A549 (cell line): Measurements from ENCODE around the gene KLF6. TPM values are rescaled to one million over a fixed set of nuclear protein-coding genes. Genes with fewer than 3 reads are reported as not detected.

Experiments
- CBX8 ChIP-seq: fragments of 200-600 bp; sonication (generic); IDR thresholded peaks from 2 replicates; pipeline ENCODE4 v1.6.1; 2016
- CEBPB ChIP-seq, 2 experiments: fragments of >200 bp in 1 of 2; sonication (Bioruptor Twin) in 1 of 2; formaldehyde crosslinking in 1 of 2; IDR thresholded peaks; 2 replicates each; pipeline ENCODE4 v1.6.1; 2012 to 2016
- CHD2 ChIP-seq: fragments of 150-350 bp; IDR thresholded peaks from 2 replicates; pipeline ENCODE4 v1.6.1; 2014; ENCODE audit warnings: low read length; ENCODE audit not compliant: partially characterized antibody
- CHD4 ChIP-seq: fragments of 200-600 bp; sonication (generic); IDR thresholded peaks from 2 replicates; pipeline ENCODE4 v1.6.1; 2016; ENCODE audit warnings: antibody characterized with exemption, mild to moderate bottlenecking, borderline replicate concordance
- EHF ChIP-seq: fragments of 250-450 bp; sonication (Bioruptor Pico); IDR thresholded peaks from 2 replicates; pipeline ENCODE4 v1.5.0; 2020; ENCODE audit warnings: mild to moderate bottlenecking
- EHMT2 ChIP-seq: fragments of 200-600 bp; sonication (generic); IDR thresholded peaks from 2 replicates; pipeline ENCODE4 v1.6.1; 2016; ENCODE audit warnings: antibody characterized with exemption, low read depth, mild to moderate bottlenecking, moderate library complexity
- EP300 ChIP-seq, 2 experiments: fragments of >200 bp; sonication (Bioruptor Twin); formaldehyde crosslinking; IDR thresholded peaks; 2 replicates in 1 of 2; 3 replicates in 1 of 2; pipeline ENCODE4 v1.6.1; 2016 to 2017
- ESRRA ChIP-seq: fragments of 150-350 bp; IDR thresholded peaks from 2 replicates; pipeline ENCODE4 v1.6.1; 2014; ENCODE audit warnings: mild to moderate bottlenecking, low read length, borderline replicate concordance
- FOSB ChIP-seq: fragments of 250-450 bp; sonication (Bioruptor Pico); IDR thresholded peaks from 2 replicates; pipeline ENCODE4 v1.5.0; 2020; ENCODE audit warnings: mild to moderate bottlenecking, moderate library complexity
- FOSL2 ChIP-seq, 2 experiments: fragments of 450-650 bp in 1 of 2; fragments of >200 bp in 1 of 2; sonication (Bioruptor Twin) in 1 of 2; formaldehyde crosslinking; IDR thresholded peaks; 2 replicates each; pipeline versions ENCODE4 v1.5.0 to v1.6.1; 2016 to 2020; ENCODE audit warnings: mild to moderate bottlenecking in 1 of 2, moderate library complexity in 1 of 2
- HDAC2 ChIP-seq: fragments of 200-600 bp; sonication (generic); IDR thresholded peaks from 2 replicates; pipeline ENCODE4 v1.6.1; 2016
- HEYL ChIP-seq: fragments of 250-450 bp; sonication (Bioruptor Pico); IDR thresholded peaks from 2 replicates; pipeline ENCODE4 v1.8.0; 2021; ENCODE audit warnings: mild to moderate bottlenecking, moderate library complexity
- HOXA7 ChIP-seq: fragments of 250-450 bp; sonication (Bioruptor Pico); IDR thresholded peaks from 2 replicates; pipeline ENCODE4 v1.5.0; 2020; ENCODE audit warnings: mild to moderate bottlenecking, moderate library complexity
- HOXB5 ChIP-seq: fragments of 250-450 bp; sonication (Bioruptor Pico); IDR thresholded peaks from 2 replicates; pipeline ENCODE4 v1.5.0; 2020; ENCODE audit warnings: mild to moderate bottlenecking, moderate library complexity
- JUN ChIP-seq, 2 experiments: fragments of >200 bp; sonication (Bioruptor Twin); formaldehyde crosslinking; IDR thresholded peaks; 2 replicates in 1 of 2; 3 replicates in 1 of 2; pipeline ENCODE4 v1.6.1; 2016 to 2017
- MAZ ChIP-seq: fragments of 150-350 bp; IDR thresholded peaks from 2 replicates; pipeline ENCODE4 v1.6.1; 2014; ENCODE audit warnings: antibody characterized with exemption, low read depth, low read length, borderline replicate concordance
- NFE2L2 ChIP-seq: fragments of 150-350 bp; conservative IDR thresholded peaks from 2 replicates; pipeline ENCODE4 v1.6.1; 2014; ENCODE audit warnings: low read length
- NPAS2 ChIP-seq: fragments of 250-450 bp; sonication (Bioruptor Pico); IDR thresholded peaks from 2 replicates; pipeline ENCODE4 v1.8.0; 2022; ENCODE audit warnings: mild to moderate bottlenecking, moderate library complexity, borderline replicate concordance
- PHF8 ChIP-seq: fragments of 200-600 bp; sonication (generic); IDR thresholded peaks from 2 replicates; pipeline ENCODE4 v1.6.1; 2016; ENCODE audit warnings: low read depth, mild to moderate bottlenecking, antibody characterized with exemption, moderate library complexity, borderline replicate concordance
- POLR2A ChIP-seq: IDR thresholded peaks from 2 replicates; pipeline ENCODE4 v1.6.1; 2012; ENCODE audit warnings: mild to moderate bottlenecking, low read length
- POLR2AphosphoS2 ChIP-seq: conservative IDR thresholded peaks from 2 replicates; pipeline ENCODE4 v1.6.1; 2012; ENCODE audit warnings: low read length, improper control_type of control experiment, inconsistent platforms
- RAD21 ChIP-seq, 2 experiments: fragments of >200 bp in 1 of 2; sonication (Bioruptor Twin) in 1 of 2; formaldehyde crosslinking in 1 of 2; IDR thresholded peaks in 1 of 2; conservative IDR thresholded peaks in 1 of 2; 2 replicates in 1 of 2; 3 replicates in 1 of 2; pipeline ENCODE4 v1.6.1; 2012 to 2018; ENCODE audit warnings: inconsistent platforms in 1 of 2
- RFX5 ChIP-seq: fragments of 450-650 bp; IDR thresholded peaks from 2 replicates; pipeline ENCODE4 v1.7.1; 2014; ENCODE audit warnings: antibody characterized with exemption, mild to moderate bottlenecking, moderate library complexity
- SMC3 ChIP-seq: fragments of >200 bp; sonication (Bioruptor Twin); formaldehyde crosslinking; IDR thresholded peaks from 3 replicates; pipeline ENCODE4 v1.6.1; 2018; ENCODE audit warnings: inconsistent platforms
- SREBF2 ChIP-seq: fragments of 450-650 bp; IDR thresholded peaks from 2 replicates; pipeline ENCODE4 v1.6.1; 2014; ENCODE audit warnings: mild to moderate bottlenecking, moderate library complexity
- TFCP2L1 ChIP-seq: fragments of 250-450 bp; sonication (Bioruptor Pico); IDR thresholded peaks from 2 replicates; pipeline ENCODE4 v1.5.0; 2021; ENCODE audit warnings: mild to moderate bottlenecking
- ZNF302 ChIP-seq: fragments of 250-450 bp; sonication (Bioruptor Pico); IDR thresholded peaks from 2 replicates; pipeline ENCODE4 v1.9.0; 2021; ENCODE audit warnings: inconsistent platforms, mild to moderate bottlenecking, moderate library complexity
- polyA plus RNA-seq, 4 experiments: library from polyadenylated mRNA; depleted of rRNA in 3 of 4; stranded (reverse); fragments of >200 nt; fragmentation: RNase III in 1 of 4; extraction: RNeasy Plus Mini Kit Qiagen cat#74134 plus additional on column Dnase treatment in 1 of 4; gene quantifications; 2 replicates in 3 of 4; 3 replicates in 1 of 4; pipeline ENCODE4 v1.2.3, GENCODE V29; 2011 to 2017
- TF ChIP-seq, protein P1 (sequence below): fragments of >200 bp; sonication (Bioruptor Twin); formaldehyde crosslinking; IDR thresholded peaks from 3 replicates; pipeline ENCODE4 v1.6.1; 2016
- TF ChIP-seq, protein P2 (sequence below): fragments of >200 bp; sonication (Bioruptor Twin); formaldehyde crosslinking; IDR thresholded peaks from 3 replicates; pipeline ENCODE4 v1.5.1; 2016
- TF ChIP-seq, protein P3 (sequence below): fragments of 250-450 bp; sonication (Bioruptor Pico); IDR thresholded peaks from 2 replicates; pipeline ENCODE4 v1.5.0; 2021; ENCODE audit warnings: mild to moderate bottlenecking, moderate library complexity, borderline replicate concordance
- TF ChIP-seq, protein P4 (sequence below): fragments of 450-650 bp; IDR thresholded peaks from 2 replicates; pipeline ENCODE4 v1.6.1; 2014; ENCODE audit warnings: antibody characterized with exemption

Gene KLF6
- polyA plus RNA-seq, 2 of the 4 experiments (the other 2 are of a cell fraction): 31.9 to 86.8 TPM

DNA sequence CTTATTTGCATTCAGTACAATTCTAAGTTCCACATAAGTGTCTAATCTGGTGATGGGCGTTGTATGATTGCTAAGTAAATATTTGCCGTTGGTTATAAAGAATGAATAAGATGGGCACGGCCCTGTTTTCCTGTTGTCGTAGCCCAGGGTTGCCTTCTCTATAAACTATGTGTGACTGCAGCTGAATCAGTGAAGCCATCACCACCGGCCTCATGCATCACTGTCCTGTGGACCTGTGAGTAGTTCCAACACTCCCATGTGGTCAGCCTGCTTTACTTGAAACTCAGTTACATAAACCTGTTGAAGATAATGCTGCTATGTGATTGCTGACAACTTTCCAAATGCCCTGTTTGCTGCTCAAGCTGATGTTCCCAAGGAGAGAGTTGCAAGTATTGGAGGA lies 21.6 kb upstream of the KLF6 start (continued):
- TF ChIP-seq POLR2AphosphoS2: no peak
- no peak for TF ChIP-seq POLR2A
- TF ChIP-seq ZNF302 (CRISPR knock-in tag): no peak
- TF ChIP-seq FOSB: no peak
- peak; percentile 69; the same call in 1 of the 2 replicates for TF ChIP-seq HEYL (CRISPR knock-in tag)
- TF ChIP-seq, protein P1, sequence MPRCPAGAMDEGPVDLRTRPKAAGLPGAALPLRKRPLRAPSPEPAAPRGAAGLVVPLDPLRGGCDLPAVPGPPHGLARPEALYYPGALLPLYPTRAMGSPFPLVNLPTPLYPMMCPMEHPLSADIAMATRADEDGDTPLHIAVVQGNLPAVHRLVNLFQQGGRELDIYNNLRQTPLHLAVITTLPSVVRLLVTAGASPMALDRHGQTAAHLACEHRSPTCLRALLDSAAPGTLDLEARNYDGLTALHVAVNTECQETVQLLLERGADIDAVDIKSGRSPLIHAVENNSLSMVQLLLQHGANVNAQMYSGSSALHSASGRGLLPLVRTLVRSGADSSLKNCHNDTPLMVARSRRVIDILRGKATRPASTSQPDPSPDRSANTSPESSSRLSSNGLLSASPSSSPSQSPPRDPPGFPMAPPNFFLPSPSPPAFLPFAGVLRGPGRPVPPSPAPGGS: no peak
- TF ChIP-seq EHF (CRISPR knock-in tag): no peak
- TF ChIP-seq HDAC2: no peak
- TF ChIP-seq SREBF2: no peak
- TF ChIP-seq TFCP2L1 (CRISPR knock-in tag): no peak
- TF ChIP-seq CHD2: no peak
- TF ChIP-seq RAD21 (conservative IDR thresholded peaks at IDR 0.05 in 1 of 2, IDR thresholded peaks at IDR 0.05 in 1 of 2): no peak
- no peak for TF ChIP-seq FOSL2 (IDR thresholded peaks at IDR 0.05)
- TF ChIP-seq FOSL2 (CRISPR knock-in tag; IDR thresholded peaks at IDR 0.05): peak; percentile 74
- TF ChIP-seq NPAS2 (CRISPR knock-in tag): no peak
- TF ChIP-seq, protein P2, sequence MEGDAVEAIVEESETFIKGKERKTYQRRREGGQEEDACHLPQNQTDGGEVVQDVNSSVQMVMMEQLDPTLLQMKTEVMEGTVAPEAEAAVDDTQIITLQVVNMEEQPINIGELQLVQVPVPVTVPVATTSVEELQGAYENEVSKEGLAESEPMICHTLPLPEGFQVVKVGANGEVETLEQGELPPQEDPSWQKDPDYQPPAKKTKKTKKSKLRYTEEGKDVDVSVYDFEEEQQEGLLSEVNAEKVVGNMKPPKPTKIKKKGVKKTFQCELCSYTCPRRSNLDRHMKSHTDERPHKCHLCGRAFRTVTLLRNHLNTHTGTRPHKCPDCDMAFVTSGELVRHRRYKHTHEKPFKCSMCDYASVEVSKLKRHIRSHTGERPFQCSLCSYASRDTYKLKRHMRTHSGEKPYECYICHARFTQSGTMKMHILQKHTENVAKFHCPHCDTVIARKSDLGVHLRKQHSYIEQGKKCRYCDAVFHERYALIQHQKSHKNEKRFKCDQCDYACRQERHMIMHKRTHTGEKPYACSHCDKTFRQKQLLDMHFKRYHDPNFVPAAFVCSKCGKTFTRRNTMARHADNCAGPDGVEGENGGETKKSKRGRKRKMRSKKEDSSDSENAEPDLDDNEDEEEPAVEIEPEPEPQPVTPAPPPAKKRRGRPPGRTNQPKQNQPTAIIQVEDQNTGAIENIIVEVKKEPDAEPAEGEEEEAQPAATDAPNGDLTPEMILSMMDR: no peak
- TF ChIP-seq JUN (IDR thresholded peaks at IDR 0.05): no peak; a peak in 1 of 5 replicates
- TF ChIP-seq, protein P3, sequence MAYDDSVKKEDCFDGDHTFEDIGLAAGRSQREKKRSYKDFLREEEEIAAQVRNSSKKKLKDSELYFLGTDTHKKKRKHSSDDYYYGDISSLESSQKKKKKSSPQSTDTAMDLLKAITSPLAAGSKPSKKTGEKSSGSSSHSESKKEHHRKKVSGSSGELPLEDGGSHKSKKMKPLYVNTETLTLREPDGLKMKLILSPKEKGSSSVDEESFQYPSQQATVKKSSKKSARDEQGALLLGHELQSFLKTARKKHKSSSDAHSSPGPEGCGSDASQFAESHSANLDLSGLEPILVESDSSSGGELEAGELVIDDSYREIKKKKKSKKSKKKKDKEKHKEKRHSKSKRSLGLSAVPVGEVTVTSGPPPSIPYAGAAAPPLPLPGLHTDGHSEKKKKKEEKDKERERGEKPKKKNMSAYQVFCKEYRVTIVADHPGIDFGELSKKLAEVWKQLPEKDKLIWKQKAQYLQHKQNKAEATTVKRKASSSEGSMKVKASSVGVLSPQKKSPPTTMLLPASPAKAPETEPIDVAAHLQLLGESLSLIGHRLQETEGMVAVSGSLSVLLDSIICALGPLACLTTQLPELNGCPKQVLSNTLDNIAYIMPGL (CRISPR knock-in tag): no peak
- no peak for TF ChIP-seq EP300 (IDR thresholded peaks at IDR 0.05)
- peak; percentile 15; the same call in 1 of the 3 replicates for TF ChIP-seq SMC3
- no peak for TF ChIP-seq RFX5
- TF ChIP-seq ESRRA: no peak
- TF ChIP-seq NFE2L2: no peak
- no peak for TF ChIP-seq PHF8
- TF ChIP-seq CEBPB (IDR thresholded peaks at IDR 0.05): no peak
- no peak for TF ChIP-seq MAZ
- no peak for TF ChIP-seq EHMT2
- no peak for TF ChIP-seq CBX8
- TF ChIP-seq CHD4: no peak
- TF ChIP-seq, protein P4, sequence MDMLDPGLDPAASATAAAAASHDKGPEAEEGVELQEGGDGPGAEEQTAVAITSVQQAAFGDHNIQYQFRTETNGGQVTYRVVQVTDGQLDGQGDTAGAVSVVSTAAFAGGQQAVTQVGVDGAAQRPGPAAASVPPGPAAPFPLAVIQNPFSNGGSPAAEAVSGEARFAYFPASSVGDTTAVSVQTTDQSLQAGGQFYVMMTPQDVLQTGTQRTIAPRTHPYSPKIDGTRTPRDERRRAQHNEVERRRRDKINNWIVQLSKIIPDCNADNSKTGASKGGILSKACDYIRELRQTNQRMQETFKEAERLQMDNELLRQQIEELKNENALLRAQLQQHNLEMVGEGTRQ: peak; percentile 31; the same call in 1 of the 2 replicates
- TF ChIP-seq HOXA7 (CRISPR knock-in tag): no peak
- TF ChIP-seq HOXB5 (CRISPR knock-in tag): peak; percentile 77; the same call in 1 of the 2 replicates
